Measurements from ENCODE around the gene HDAC4. TPM values are rescaled to one million over a fixed set of nuclear protein-coding genes. Genes with fewer than 3 reads are reported as not detected.
A peak's percentile ranks its signal among the peaks of the same experiment; 100 is the strongest.

The HDAC4 gene
- total RNA-seq, 1 experiment from 2014 or later: 40.1 TPM

DNA sequence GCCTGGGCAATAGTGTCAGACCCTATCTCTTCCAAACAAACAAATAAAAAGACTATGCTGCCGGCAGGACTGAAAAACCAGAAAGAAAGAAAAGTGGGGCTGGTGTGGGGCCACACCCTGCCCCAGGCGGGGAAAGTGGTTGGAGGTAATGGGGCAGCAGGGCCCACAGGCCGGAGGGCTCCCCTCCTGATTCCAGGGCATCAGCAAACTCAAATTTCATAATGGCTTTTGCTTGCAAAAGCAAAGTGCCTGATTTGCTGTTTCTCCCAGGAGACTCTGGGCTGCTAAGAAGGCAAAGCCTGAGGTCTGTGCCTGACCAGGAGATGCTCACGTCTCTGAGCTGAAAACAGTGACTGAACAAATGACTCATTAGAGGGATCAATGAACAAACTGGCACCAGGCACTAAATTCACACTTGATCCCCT is 121.9 kb downstream of the HDAC4 start:
- H3K9me3 ChIP-seq (ENCODE audit: control insufficient read depth, insufficient read depth, low read depth, low read length): no peaks in the 10 kb centered on the region
- H3K4me3 ChIP-seq (ENCODE audit: low read depth in 2 of 2, low read length in 2 of 2): no peak overlapping the region
- H3K36me3 ChIP-seq (ENCODE audit: control insufficient read depth, insufficient read depth, low read length): no peaks in the 10 kb centered on the region
- H3K27ac ChIP-seq (ENCODE audit: low read length): peak overlapping the region; percentile 77; the same call in 1 of the 2 replicates
- no peak for TF ChIP-seq TCF7L2 (IDR thresholded peaks at IDR 0.05; ENCODE audit: low read depth, low read length)
- TF ChIP-seq, protein P1, sequence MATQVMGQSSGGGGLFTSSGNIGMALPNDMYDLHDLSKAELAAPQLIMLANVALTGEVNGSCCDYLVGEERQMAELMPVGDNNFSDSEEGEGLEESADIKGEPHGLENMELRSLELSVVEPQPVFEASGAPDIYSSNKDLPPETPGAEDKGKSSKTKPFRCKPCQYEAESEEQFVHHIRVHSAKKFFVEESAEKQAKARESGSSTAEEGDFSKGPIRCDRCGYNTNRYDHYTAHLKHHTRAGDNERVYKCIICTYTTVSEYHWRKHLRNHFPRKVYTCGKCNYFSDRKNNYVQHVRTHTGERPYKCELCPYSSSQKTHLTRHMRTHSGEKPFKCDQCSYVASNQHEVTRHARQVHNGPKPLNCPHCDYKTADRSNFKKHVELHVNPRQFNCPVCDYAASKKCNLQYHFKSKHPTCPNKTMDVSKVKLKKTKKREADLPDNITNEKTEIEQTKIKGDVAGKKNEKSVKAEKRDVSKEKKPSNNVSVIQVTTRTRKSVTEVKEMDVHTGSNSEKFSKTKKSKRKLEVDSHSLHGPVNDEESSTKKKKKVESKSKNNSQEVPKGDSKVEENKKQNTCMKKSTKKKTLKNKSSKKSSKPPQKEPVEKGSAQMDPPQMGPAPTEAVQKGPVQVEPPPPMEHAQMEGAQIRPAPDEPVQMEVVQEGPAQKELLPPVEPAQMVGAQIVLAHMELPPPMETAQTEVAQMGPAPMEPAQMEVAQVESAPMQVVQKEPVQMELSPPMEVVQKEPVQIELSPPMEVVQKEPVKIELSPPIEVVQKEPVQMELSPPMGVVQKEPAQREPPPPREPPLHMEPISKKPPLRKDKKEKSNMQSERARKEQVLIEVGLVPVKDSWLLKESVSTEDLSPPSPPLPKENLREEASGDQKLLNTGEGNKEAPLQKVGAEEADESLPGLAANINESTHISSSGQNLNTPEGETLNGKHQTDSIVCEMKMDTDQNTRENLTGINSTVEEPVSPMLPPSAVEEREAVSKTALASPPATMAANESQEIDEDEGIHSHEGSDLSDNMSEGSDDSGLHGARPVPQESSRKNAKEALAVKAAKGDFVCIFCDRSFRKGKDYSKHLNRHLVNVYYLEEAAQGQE (IDR thresholded peaks at IDR 0.05; ENCODE audit: insufficient read depth in 1 of 2, low read depth in 2 of 2, low read length in 1 of 2): no peak
- no peak for TF ChIP-seq POLR2AphosphoS5 (IDR thresholded peaks at IDR 0.05; ENCODE audit: low read depth, low read length)
- TF ChIP-seq SIN3A (IDR thresholded peaks at IDR 0.05; ENCODE audit: borderline replicate concordance, insufficient read depth, low read depth, low read length): no peak
- TF ChIP-seq, protein P2, sequence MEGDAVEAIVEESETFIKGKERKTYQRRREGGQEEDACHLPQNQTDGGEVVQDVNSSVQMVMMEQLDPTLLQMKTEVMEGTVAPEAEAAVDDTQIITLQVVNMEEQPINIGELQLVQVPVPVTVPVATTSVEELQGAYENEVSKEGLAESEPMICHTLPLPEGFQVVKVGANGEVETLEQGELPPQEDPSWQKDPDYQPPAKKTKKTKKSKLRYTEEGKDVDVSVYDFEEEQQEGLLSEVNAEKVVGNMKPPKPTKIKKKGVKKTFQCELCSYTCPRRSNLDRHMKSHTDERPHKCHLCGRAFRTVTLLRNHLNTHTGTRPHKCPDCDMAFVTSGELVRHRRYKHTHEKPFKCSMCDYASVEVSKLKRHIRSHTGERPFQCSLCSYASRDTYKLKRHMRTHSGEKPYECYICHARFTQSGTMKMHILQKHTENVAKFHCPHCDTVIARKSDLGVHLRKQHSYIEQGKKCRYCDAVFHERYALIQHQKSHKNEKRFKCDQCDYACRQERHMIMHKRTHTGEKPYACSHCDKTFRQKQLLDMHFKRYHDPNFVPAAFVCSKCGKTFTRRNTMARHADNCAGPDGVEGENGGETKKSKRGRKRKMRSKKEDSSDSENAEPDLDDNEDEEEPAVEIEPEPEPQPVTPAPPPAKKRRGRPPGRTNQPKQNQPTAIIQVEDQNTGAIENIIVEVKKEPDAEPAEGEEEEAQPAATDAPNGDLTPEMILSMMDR (IDR thresholded peaks at IDR 0.05): no peak
- no peak for DNase-seq (ENCODE audit: low read depth, low spot score)
- intact Hi-C loops (cut with micrococcal nuclease; ENCODE audit: unreplicated experiment): no loop called here
- ChIA-PET CTCF (no interaction called here), POLR2A (no interaction called here)
- no peak for ATAC-seq
- in situ Hi-C loops (cut with HindIII; ENCODE audit: low pct_unique_long_range_greater_than_20kb, low sequenced_read_pairs): no loop called here
- H3K27me3 ChIP-seq (ENCODE audit: control insufficient read depth, insufficient read depth, low read length): no peaks in the 10 kb centered on the region
- H3K4me1 ChIP-seq (ENCODE audit: control insufficient read depth, insufficient read depth, low read length): peaks cover 38% of the 10 kb centered on the region
- no TSS peak for BruUV-seq (replicated peaks)

DNA sequence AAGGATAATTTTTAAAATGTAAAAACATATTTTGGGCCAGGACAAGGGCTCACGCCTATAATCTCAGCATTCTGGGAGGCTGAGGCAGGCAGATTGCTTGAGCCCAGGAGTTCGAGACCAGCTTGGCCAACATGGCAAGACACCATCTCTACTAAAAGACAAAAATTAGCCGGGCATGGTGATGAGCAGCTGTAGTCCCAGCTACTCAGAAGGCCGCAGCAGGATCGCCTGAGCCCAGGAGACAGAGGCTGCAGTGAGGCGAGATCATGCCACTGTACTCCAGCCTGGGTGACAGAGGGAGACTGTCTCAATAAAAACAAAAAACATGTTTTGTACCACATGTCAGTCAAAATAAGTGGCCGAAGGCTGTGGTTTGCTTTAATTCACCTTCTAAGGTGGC is 122.5 kb downstream of the HDAC4 start:
- Histone ChIP-seq H3K4me3 (ENCODE audit: low read depth in 2 of 2, low read length in 2 of 2) (no peak overlapping the region), H3K4me1 (ENCODE audit: control insufficient read depth, insufficient read depth, low read length) (peaks cover 38% of the 10 kb centered on the region), H3K27ac (ENCODE audit: low read length) (no peak overlapping the region), H3K9me3 (ENCODE audit: control insufficient read depth, insufficient read depth, low read depth, low read length) (no peaks in the 10 kb centered on the region), H3K36me3 (ENCODE audit: control insufficient read depth, insufficient read depth, low read length) (no peaks in the 10 kb centered on the region), H3K27me3 (ENCODE audit: control insufficient read depth, insufficient read depth, low read length) (no peaks in the 10 kb centered on the region)
- DNase-seq (ENCODE audit: low read depth, low spot score) (no peak), ATAC-seq (no peak)
- POLR2A ChIA-PET: no interaction called here
- CTCF ChIA-PET: no interaction called here
- BruUV-seq (replicated peaks): no TSS peak
- in situ Hi-C loops (cut with HindIII; ENCODE audit: low pct_unique_long_range_greater_than_20kb, low sequenced_read_pairs) (no loop called here), intact Hi-C loops (cut with micrococcal nuclease; ENCODE audit: unreplicated experiment) (no loop called here)
- TF ChIP-seq, protein P1 (IDR thresholded peaks at IDR 0.05; ENCODE audit: insufficient read depth in 1 of 2, low read depth in 2 of 2, low read length in 1 of 2): no peak
- TF ChIP-seq SIN3A (IDR thresholded peaks at IDR 0.05; ENCODE audit: borderline replicate concordance, insufficient read depth, low read depth, low read length): no peak
- TF ChIP-seq POLR2AphosphoS5 (IDR thresholded peaks at IDR 0.05; ENCODE audit: low read depth, low read length): no peak
- TF ChIP-seq TCF7L2 (IDR thresholded peaks at IDR 0.05; ENCODE audit: low read depth, low read length): no peak
- TF ChIP-seq, protein P2 (IDR thresholded peaks at IDR 0.05): no peak
